CD4-positive, alpha-beta T cell (primary cell): ENCODE data around the gene LRP1B. TPM values are rescaled to one million over a fixed set of nuclear protein-coding genes. Genes with fewer than 3 reads are reported as not detected.

Experiments
- ATAC-seq: fragments of 200-7000 bp; cut with Tn5 transposase; one replicate; pipeline ENCODE4 v1.10.0; 2022; ENCODE audit warnings: mild to moderate bottlenecking; ENCODE audit not compliant: poor library complexity
- CTCF ChIA-PET: fragments of 350-600 bp; sonication (Branson Sonifier 250); formaldehyde crosslinking; loops from one replicate; lab custom pipeline; 2021; ENCODE audit warnings: antibody characterized with exemption, inconsistent platforms; lab: Charles Lee
- POLR2A ChIA-PET: fragments of 350-600 bp; sonication (Branson Sonifier 250); formaldehyde crosslinking; loops from one replicate; lab custom pipeline; 2021; ENCODE audit warnings: antibody characterized with exemption, inconsistent platforms; lab: Charles Lee
- DNase-seq, 14 experiments: peaks; one replicate each; pipeline ENCODE4 v3.0.0-alpha.2; 2013 to 2020; ENCODE audit warnings: mixed read lengths in 2 of 14
- H3K27ac ChIP-seq, 2 donors: one replicate each; pipeline versions ENCODE4 v1.5.1 to v1.7.0; 2013; ENCODE audit warnings: low read length in 2 of 2, low read depth in 1 of 2, mild to moderate bottlenecking in 1 of 2
- H3K27me3 ChIP-seq, 2 experiments: 1 replicate in 1 of 2; 2 replicates in 1 of 2; pipeline versions ENCODE4 v1.6.1 to v1.7.0; 2013; ENCODE audit warnings: low read length in 2 of 2, control low read depth in 1 of 2, mild to moderate bottlenecking in 1 of 2, moderate library complexity in 1 of 2; ENCODE audit not compliant: insufficient read depth in 2 of 2, control insufficient read depth in 1 of 2
- H3K36me3 ChIP-seq: one replicate; pipeline ENCODE4 v1.6.1; 2013; ENCODE audit warnings: low read length, control low read depth; ENCODE audit not compliant: insufficient read depth
- H3K4me1 ChIP-seq: one replicate; pipeline ENCODE4 v1.6.1; 2013; ENCODE audit warnings: low read length, control low read depth; ENCODE audit not compliant: insufficient read depth
- H3K4me3 ChIP-seq: one replicate; pipeline ENCODE4 v1.5.1; 2013; ENCODE audit warnings: mild to moderate bottlenecking, low read length, moderate library complexity
- H3K9me3 ChIP-seq, 2 experiments: 1 replicate in 1 of 2; 2 replicates in 1 of 2; pipeline versions ENCODE4 v1.6.1 to v1.7.0; 2013; ENCODE audit warnings: low read length in 2 of 2, mild to moderate bottlenecking in 2 of 2, control low read depth in 1 of 2, moderate library complexity in 1 of 2; ENCODE audit not compliant: control insufficient read depth in 1 of 2, insufficient read depth in 1 of 2
- H3K27ac Mint-ChIP-seq: one replicate; pipeline ENCODE4 v1.8.0; 2020; ENCODE audit warnings: mixed read lengths
- H3K27me3 Mint-ChIP-seq: one replicate; pipeline ENCODE4 v1.8.0; 2021; ENCODE audit warnings: mixed read lengths
- H3K36me3 Mint-ChIP-seq: one replicate; pipeline ENCODE4 v1.8.0; 2021; ENCODE audit warnings: low read depth, mixed read lengths
- H3K4me1 Mint-ChIP-seq: one replicate; pipeline ENCODE4 v1.8.0; 2021; ENCODE audit warnings: low read depth, mixed read lengths
- H3K4me3 Mint-ChIP-seq: one replicate; pipeline ENCODE4 v1.8.0; 2020; ENCODE audit warnings: mild to moderate bottlenecking, mixed read lengths
- H3K9me3 Mint-ChIP-seq: one replicate; pipeline ENCODE4 v1.8.0; 2020; ENCODE audit warnings: mixed read lengths
- intact Hi-C, 2 experiments: fragments of 100-400 bp; cut with DNase I in 1 of 2; cut with micrococcal nuclease in 1 of 2; formaldehyde crosslinking; loops; one replicate each; pipeline versions ENCODE4 v1.15.1 to v1.9.0; 2023 to 2025; cut with DNase I, micrococcal nuclease
- total RNA-seq, 174 experiments: library from RNA in 2 of 174; stranded (reverse) in 2 of 174; gene quantifications; one replicate each; pipeline ENCODE4 v1.2.3 and lab custom pipeline; 2021 to 2026
- TF ChIP-seq, protein P1 (sequence below): fragments of 200-600 bp; IDR thresholded peaks from one replicate; pipeline ENCODE4 v1.8.0; 2022; ENCODE audit warnings: antibody characterized with exemption, mild to moderate bottlenecking

Gene LRP1B
- total RNA-seq, 2 experiments from 2014 or later: not detected

GRCh38 chr2:141392517-141393213, 738.2 kb downstream of the LRP1B start:
- ATAC-seq: no peak
- H3K27ac Mint-ChIP-seq: no peak overlapping the region
- no peak overlapping the region for H3K4me3 Mint-ChIP-seq

GRCh38 chr2:141386168-141386567, 744.6 kb downstream of the LRP1B start:
- H3K27me3 Mint-ChIP-seq: no peaks in the 10 kb centered on the region
- CTCF ChIA-PET: no interaction called here
- no peak overlapping the region for H3K4me3 ChIP-seq
- DNase-seq (no peak), ATAC-seq (no peak)
- intact Hi-C loops: no loop called here
- no peak overlapping the region for H3K27ac ChIP-seq
- no peak overlapping the region for H3K27ac Mint-ChIP-seq
- peaks cover 0 to 8% of the 10 kb centered on the region in 2 experiments for H3K9me3 ChIP-seq
- TF ChIP-seq, protein P1, sequence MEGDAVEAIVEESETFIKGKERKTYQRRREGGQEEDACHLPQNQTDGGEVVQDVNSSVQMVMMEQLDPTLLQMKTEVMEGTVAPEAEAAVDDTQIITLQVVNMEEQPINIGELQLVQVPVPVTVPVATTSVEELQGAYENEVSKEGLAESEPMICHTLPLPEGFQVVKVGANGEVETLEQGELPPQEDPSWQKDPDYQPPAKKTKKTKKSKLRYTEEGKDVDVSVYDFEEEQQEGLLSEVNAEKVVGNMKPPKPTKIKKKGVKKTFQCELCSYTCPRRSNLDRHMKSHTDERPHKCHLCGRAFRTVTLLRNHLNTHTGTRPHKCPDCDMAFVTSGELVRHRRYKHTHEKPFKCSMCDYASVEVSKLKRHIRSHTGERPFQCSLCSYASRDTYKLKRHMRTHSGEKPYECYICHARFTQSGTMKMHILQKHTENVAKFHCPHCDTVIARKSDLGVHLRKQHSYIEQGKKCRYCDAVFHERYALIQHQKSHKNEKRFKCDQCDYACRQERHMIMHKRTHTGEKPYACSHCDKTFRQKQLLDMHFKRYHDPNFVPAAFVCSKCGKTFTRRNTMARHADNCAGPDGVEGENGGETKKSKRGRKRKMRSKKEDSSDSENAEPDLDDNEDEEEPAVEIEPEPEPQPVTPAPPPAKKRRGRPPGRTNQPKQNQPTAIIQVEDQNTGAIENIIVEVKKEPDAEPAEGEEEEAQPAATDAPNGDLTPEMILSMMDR: no peak
- H3K27me3 ChIP-seq: no peaks in the 10 kb centered on the region
- H3K36me3 Mint-ChIP-seq: no peaks in the 10 kb centered on the region
- H3K36me3 ChIP-seq: no peaks in the 10 kb centered on the region
- peaks cover 11% of the 10 kb centered on the region for H3K9me3 Mint-ChIP-seq
- POLR2A ChIA-PET: no interaction called here
- H3K4me1 Mint-ChIP-seq: no peaks in the 10 kb centered on the region
- H3K4me1 ChIP-seq: no peaks in the 10 kb centered on the region
- no peak overlapping the region for H3K4me3 Mint-ChIP-seq

More at GRCh38 chr2:141392517-141393213, 738.2 kb downstream of the LRP1B start:
- Histone ChIP-seq H3K4me3 (no peak overlapping the region), H3K27me3 (no peaks in the 10 kb centered on the region), H3K36me3 (no peaks in the 10 kb centered on the region), H3K9me3 (peaks cover 0 to 11% of the 10 kb centered on the region in 2 experiments), H3K4me1 (no peaks in the 10 kb centered on the region), H3K27ac (no peak overlapping the region)
- no peak for DNase-seq
- POLR2A ChIA-PET: no interaction called here
- no peaks in the 10 kb centered on the region for H3K27me3 Mint-ChIP-seq
- TF ChIP-seq, protein P1: no peak
- H3K9me3 Mint-ChIP-seq: peaks cover 3% of the 10 kb centered on the region
- H3K36me3 Mint-ChIP-seq: no peaks in the 10 kb centered on the region
- no peaks in the 10 kb centered on the region for H3K4me1 Mint-ChIP-seq
- CTCF ChIA-PET: no interaction called here
- intact Hi-C loops: loop anchor here in 1 of 2 experiments (2.0 kb wide), 1 partner anchor 30 kb away; no protein-coding TSS in a partner anchor

DNA sequence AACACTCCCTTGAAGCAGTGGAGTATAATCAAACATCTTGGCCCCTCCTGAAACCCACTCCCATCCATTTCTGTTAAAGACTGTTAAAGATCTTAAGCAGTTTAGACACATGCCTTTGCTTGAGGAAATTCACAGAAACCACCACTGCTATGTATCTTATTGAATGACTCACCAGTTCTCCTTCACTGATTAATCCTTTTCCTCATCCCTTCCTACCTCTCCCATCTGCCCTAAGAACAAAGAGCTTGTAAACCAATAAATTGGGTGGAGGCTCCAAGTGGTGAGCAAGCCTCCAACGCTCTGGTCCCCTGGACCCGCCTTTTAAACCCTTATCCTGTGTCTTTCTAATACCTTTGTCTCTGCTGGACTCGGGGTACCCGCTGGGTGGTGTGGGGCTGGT, 746.1 kb downstream of the LRP1B start:
- Histone ChIP-seq H3K27me3 (no peaks in the 10 kb centered on the region), H3K36me3 (no peaks in the 10 kb centered on the region), H3K4me3 (no peak overlapping the region), H3K9me3 (peaks cover 0 to 5% of the 10 kb centered on the region in 2 experiments), H3K4me1 (no peaks in the 10 kb centered on the region), H3K27ac (no peak overlapping the region)
- H3K9me3 Mint-ChIP-seq: peaks cover 13% of the 10 kb centered on the region
- ChIA-PET POLR2A (no interaction called here), CTCF (no interaction called here)
- H3K36me3 Mint-ChIP-seq: no peaks in the 10 kb centered on the region
- intact Hi-C loops: no loop called here
- H3K27me3 Mint-ChIP-seq: no peaks in the 10 kb centered on the region
- no peak overlapping the region for H3K27ac Mint-ChIP-seq
- H3K4me1 Mint-ChIP-seq: no peaks in the 10 kb centered on the region
- ATAC-seq (no peak), DNase-seq (no peak)
- H3K4me3 Mint-ChIP-seq: no peak overlapping the region
- TF ChIP-seq, protein P1: no peak
